OCI-LY7 (cell line): ENCODE results near the gene PTPRU. TPM values are rescaled to one million over a fixed set of nuclear protein-coding genes. Genes with fewer than 3 reads are reported as not detected.
"Not testable (repeated sequence)": the region's sequence is repeated elsewhere in the genome, so short reads cannot be mapped to it uniquely, and the experiment has no call there.

Experiments
- BruUV-seq: library from RNA; stranded (reverse); fragments of 400-500 nt; replicated peaks from 2 replicates; lab custom pipeline; 2021; lab: Mats Ljungman, UMichigan
- CTCF ChIA-PET: fragments of 300-600 bp; sonication (Branson Sonifier 250); formaldehyde crosslinking; loops from one replicate; lab custom pipeline; 2022; ENCODE audit warnings: antibody characterized with exemption; ENCODE audit not compliant: unreplicated experiment; lab: Charles Lee
- POLR2A ChIA-PET: fragments of 300-600 bp; sonication (Branson Sonifier 250); formaldehyde crosslinking; loops from one replicate; lab custom pipeline; 2022; ENCODE audit warnings: antibody characterized with exemption; lab: Charles Lee
- DNase-seq: peaks from one replicate; pipeline ENCODE4 v3.0.0-alpha.2; 2015; ENCODE audit warnings: low spot score
- H2AFZ ChIP-seq: fragments of 200-600 bp; sonication (generic), shearing (Covaris generic); 2 replicates; pipeline ENCODE4 v1.6.1; 2014; ENCODE audit warnings: mild to moderate bottlenecking, antibody characterized with exemption, low read length, moderate library complexity
- H3K27ac ChIP-seq: fragments of 200-600 bp; sonication (generic); 2 replicates; pipeline ENCODE4 v1.5.1; 2014; ENCODE audit warnings: mixed run types, low read depth, mild to moderate bottlenecking, moderate library complexity, low read length, inconsistent platforms; ENCODE audit not compliant: poor library complexity, severe bottlenecking
- H3K36me3 ChIP-seq: fragments of 200-600 bp; sonication (generic); 2 replicates; pipeline ENCODE4 v1.6.1; 2014; ENCODE audit warnings: mild to moderate bottlenecking, antibody characterized with exemption, low read length, moderate library complexity, mixed read lengths; ENCODE audit not compliant: insufficient read depth
- H3K4me1 ChIP-seq: fragments of 200-600 bp; sonication (generic); 2 replicates; pipeline ENCODE4 v1.5.1; 2014; ENCODE audit warnings: mild to moderate bottlenecking, low read length; ENCODE audit not compliant: insufficient read depth, poor library complexity, severe bottlenecking
- H3K4me2 ChIP-seq: fragments of 200-600 bp; sonication (generic); 2 replicates; pipeline ENCODE4 v1.6.1; 2014; ENCODE audit warnings: mild to moderate bottlenecking, low read length
- H3K4me3 ChIP-seq: fragments of 200-600 bp; sonication (generic); 2 replicates; pipeline ENCODE4 v1.5.1; 2014; ENCODE audit warnings: mild to moderate bottlenecking, low read depth, low read length; ENCODE audit not compliant: poor library complexity, severe bottlenecking
- H3K79me2 ChIP-seq: fragments of 200-600 bp; sonication (generic); 2 replicates; pipeline ENCODE4 v1.6.1; 2016; ENCODE audit warnings: low read depth, mild to moderate bottlenecking, low read length, moderate library complexity, mixed read lengths; ENCODE audit not compliant: insufficient read depth
- H3K9me2 ChIP-seq: fragments of 200-600 bp; sonication (generic); 2 replicates; pipeline ENCODE4 v1.6.1; 2016; ENCODE audit warnings: mild to moderate bottlenecking, low read length, mixed read lengths; ENCODE audit not compliant: insufficient read depth
- H3K9me3 ChIP-seq: fragments of 200-600 bp; sonication (generic); 2 replicates; pipeline ENCODE4 v1.6.1; 2014; ENCODE audit warnings: mild to moderate bottlenecking, mixed run types, low read length, mixed read lengths
- H4K20me1 ChIP-seq: fragments of 200-600 bp; sonication (generic); 2 replicates; pipeline ENCODE4 v1.6.1; 2014; ENCODE audit warnings: mild to moderate bottlenecking, antibody characterized with exemption, low read length, moderate library complexity, mixed read lengths; ENCODE audit not compliant: insufficient read depth
- EZH2phosphoT487 ChIP-seq: fragments of 200-600 bp; sonication (generic); IDR thresholded peaks from 2 replicates; pipeline ENCODE4 v1.6.1; 2018; ENCODE audit warnings: low read depth, borderline replicate concordance, mild to moderate bottlenecking, mixed run types, antibody characterized with exemption, low read length, moderate library complexity, mixed read lengths
- intact Hi-C: fragments of 100-400 bp; cut with micrococcal nuclease; formaldehyde crosslinking; loops from one replicate; pipeline ENCODE4 v1.10.0; 2022; ENCODE audit not compliant: unreplicated experiment
- total RNA-seq, 2 experiments: library from RNA; depleted of rRNA in 1 of 2; stranded (reverse); fragments of >200 nt in 1 of 2; shearing (Covaris generic) in 1 of 2; gene quantifications; 2 replicates each; pipeline ENCODE4 v1.2.3, GENCODE V29; 2014 to 2022
- TF ChIP-seq, protein P1 (sequence below): fragments of 200-600 bp; sonication (generic); conservative IDR thresholded peaks from 2 replicates; pipeline ENCODE4 v1.5.1; 2014; ENCODE audit warnings: mild to moderate bottlenecking, antibody characterized with exemption, low read length, moderate library complexity, mixed read lengths

Gene PTPRU
- total RNA-seq, 2 experiments from 2014 or later, result 2.5 to 4.6 TPM

DNA sequence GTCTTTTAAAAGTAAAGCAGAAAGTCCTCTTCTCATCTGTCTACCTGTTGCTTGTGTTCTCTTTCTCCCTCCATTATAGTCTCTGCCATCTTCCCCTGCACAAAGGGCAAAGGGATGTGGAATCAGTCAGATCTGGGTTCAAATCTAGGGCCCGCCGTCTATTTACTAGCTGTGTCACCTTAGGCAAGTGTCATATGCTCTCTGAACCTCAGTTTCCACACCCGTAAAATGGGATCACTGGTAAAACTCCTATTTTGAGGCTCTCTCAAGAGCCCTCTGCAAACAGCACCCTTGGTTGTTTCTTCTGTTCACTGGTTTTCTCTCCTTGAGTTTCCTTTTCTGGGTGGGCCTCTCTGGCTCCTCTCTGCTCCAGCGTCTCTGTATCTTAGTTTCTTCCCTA is 2.6 kb upstream of the PTPRU start:
- TF ChIP-seq EZH2phosphoT487, result no peak
- TF ChIP-seq, protein P1, sequence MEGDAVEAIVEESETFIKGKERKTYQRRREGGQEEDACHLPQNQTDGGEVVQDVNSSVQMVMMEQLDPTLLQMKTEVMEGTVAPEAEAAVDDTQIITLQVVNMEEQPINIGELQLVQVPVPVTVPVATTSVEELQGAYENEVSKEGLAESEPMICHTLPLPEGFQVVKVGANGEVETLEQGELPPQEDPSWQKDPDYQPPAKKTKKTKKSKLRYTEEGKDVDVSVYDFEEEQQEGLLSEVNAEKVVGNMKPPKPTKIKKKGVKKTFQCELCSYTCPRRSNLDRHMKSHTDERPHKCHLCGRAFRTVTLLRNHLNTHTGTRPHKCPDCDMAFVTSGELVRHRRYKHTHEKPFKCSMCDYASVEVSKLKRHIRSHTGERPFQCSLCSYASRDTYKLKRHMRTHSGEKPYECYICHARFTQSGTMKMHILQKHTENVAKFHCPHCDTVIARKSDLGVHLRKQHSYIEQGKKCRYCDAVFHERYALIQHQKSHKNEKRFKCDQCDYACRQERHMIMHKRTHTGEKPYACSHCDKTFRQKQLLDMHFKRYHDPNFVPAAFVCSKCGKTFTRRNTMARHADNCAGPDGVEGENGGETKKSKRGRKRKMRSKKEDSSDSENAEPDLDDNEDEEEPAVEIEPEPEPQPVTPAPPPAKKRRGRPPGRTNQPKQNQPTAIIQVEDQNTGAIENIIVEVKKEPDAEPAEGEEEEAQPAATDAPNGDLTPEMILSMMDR, result no peak
- no peaks in the 10 kb centered on the region for H3K9me2 ChIP-seq
- H4K20me1 ChIP-seq, result no peaks in the 10 kb centered on the region
- ChIA-PET CTCF (no interaction called here), POLR2A (no interaction called here)
- no peak overlapping the region for H2AFZ ChIP-seq
- H3K36me3 ChIP-seq, result no peaks in the 10 kb centered on the region
- peaks cover 9% of the 10 kb centered on the region; the same call in 1 of the 2 replicates for H3K79me2 ChIP-seq
- BruUV-seq, result no TSS peak
- H3K4me2 ChIP-seq, result no peak overlapping the region
- no peaks in the 10 kb centered on the region for H3K9me3 ChIP-seq
- H3K4me3 ChIP-seq, result no peak overlapping the region
- intact Hi-C loops, result loop anchor here (10.0 kb wide), 1 partner anchor 91 kb away; no protein-coding TSS in a partner anchor
- no peak for DNase-seq
- H3K27ac ChIP-seq, result no peak overlapping the region
- peaks cover 28% of the 10 kb centered on the region for H3K4me1 ChIP-seq

DNA sequence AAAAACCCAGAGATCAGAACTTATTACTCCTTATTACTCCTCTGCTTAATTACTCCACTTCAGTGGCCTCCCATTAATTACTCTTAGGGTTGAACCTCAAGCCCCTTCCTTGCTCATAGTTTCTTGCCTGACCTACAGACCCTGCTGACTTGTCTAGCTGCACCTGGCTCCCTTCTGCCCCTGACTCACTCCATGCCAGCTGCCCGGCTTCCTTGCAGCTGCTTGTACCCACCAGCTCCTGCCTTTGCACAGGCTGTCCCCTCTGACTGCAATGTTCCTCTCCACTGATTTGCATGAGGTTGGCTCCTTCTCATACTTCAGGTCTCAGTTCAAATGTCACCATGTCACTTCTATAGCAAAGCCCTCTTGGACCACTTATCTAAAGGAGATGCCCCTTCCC is 1.9 kb upstream of the PTPRU start:
- Histone ChIP-seq H3K4me3 (no peak overlapping the region), H3K27ac (no peak overlapping the region), H3K9me3 (no peaks in the 10 kb centered on the region), H3K4me1 (peaks cover 25% of the 10 kb centered on the region), H3K9me2 (no peaks in the 10 kb centered on the region), H4K20me1 (no peaks in the 10 kb centered on the region), H3K4me2 (no peak overlapping the region), H2AFZ (no peak overlapping the region), H3K79me2 (peaks cover 9% of the 10 kb centered on the region; the same call in 1 of the 2 replicates), H3K36me3 (no peaks in the 10 kb centered on the region)
- ChIA-PET POLR2A (no interaction called here), CTCF (no interaction called here)
- no TSS peak for BruUV-seq
- intact Hi-C loops, result loop anchor here (10.0 kb wide), 1 partner anchor 90 kb away; no protein-coding TSS in a partner anchor
- no peak for TF ChIP-seq EZH2phosphoT487
- TF ChIP-seq, protein P1, result no peak
- DNase-seq, result peak; percentile 27

GRCh38 chr1:29234881-29235280 is 1.4 kb upstream of the PTPRU start:
- H3K79me2 ChIP-seq, BruUV-seq, H3K9me2 ChIP-seq, H3K27ac ChIP-seq, POLR2A ChIA-PET, DNase-seq, H3K36me3 ChIP-seq, H3K4me3 ChIP-seq, H3K9me3 ChIP-seq, H2AFZ ChIP-seq, H4K20me1 ChIP-seq, H3K4me2 ChIP-seq, CTCF ChIA-PET: not testable (repeated sequence)
- intact Hi-C loops, result loop anchor here (5.0 to 10.0 kb wide), 3 partner anchors 90 to 1472 kb away; no protein-coding TSS in a partner anchor
- H3K4me1 ChIP-seq, result peaks cover 21% of the 10 kb centered on the region
